MM.1S (cell line): ENCODE results near the gene SLIT2.

Experiments used
- EZH2phosphoT487 ChIP-seq: fragments of 300-600 bp; sonication (generic); IDR thresholded peaks from 2 replicates; pipeline ENCODE4 v1.6.1; 2018; ENCODE audit warnings: antibody characterized with exemption, low read length
- TF ChIP-seq, protein P1 (sequence below): fragments of 300-600 bp; sonication (generic); IDR thresholded peaks from 2 replicates; pipeline ENCODE4 v1.5.1; 2016; ENCODE audit warnings: antibody characterized with exemption, low read length, mixed read lengths

DNA sequence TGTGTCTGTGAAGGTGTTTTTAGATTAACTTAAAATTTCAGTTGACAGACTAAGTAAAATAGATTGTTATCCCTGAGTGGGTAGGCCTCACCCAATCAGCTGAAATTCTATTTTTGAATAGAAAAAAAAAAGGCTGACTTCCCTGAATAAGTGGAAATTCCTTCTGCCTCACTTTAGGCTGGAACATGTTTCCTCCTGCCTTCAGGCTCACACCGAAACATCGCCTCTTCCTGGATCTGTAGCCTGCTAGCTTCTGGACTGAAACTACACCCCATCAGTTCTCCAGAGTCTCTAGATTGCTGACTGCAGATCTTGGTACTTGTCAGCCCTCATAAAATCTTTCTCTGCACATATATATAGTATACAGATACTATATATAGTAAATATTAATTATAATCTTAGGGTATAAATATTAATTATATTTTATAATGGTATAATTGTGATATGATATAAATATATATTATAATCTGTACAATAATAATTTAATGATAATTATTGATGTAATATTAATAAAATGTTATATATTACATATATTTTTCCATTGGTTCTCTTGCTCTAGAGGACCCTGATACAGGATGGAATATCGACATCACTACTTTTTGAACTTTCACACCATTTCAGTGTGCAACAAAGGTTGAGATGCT lies 13.7 kb upstream of the SLIT2 start:
- no peak for TF ChIP-seq EZH2phosphoT487
- TF ChIP-seq, protein P1, sequence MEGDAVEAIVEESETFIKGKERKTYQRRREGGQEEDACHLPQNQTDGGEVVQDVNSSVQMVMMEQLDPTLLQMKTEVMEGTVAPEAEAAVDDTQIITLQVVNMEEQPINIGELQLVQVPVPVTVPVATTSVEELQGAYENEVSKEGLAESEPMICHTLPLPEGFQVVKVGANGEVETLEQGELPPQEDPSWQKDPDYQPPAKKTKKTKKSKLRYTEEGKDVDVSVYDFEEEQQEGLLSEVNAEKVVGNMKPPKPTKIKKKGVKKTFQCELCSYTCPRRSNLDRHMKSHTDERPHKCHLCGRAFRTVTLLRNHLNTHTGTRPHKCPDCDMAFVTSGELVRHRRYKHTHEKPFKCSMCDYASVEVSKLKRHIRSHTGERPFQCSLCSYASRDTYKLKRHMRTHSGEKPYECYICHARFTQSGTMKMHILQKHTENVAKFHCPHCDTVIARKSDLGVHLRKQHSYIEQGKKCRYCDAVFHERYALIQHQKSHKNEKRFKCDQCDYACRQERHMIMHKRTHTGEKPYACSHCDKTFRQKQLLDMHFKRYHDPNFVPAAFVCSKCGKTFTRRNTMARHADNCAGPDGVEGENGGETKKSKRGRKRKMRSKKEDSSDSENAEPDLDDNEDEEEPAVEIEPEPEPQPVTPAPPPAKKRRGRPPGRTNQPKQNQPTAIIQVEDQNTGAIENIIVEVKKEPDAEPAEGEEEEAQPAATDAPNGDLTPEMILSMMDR, result no peak
